Stimulated activated CD4-positive, alpha-beta T cell treated with anti-CD3 and anti-CD28 coated beads, Interleukin-15, amount 100 ng/mL, for 48 hours (primary cell): ENCODE results near the gene LDLRAD4.

ENCODE experiments used
- DNase-seq, 2 donors: peaks; one replicate each; pipeline ENCODE4 v3.0.0-alpha.2; 2020; ENCODE audit warnings: low read depth in 2 of 2

The LDLRAD4 gene

DNA sequence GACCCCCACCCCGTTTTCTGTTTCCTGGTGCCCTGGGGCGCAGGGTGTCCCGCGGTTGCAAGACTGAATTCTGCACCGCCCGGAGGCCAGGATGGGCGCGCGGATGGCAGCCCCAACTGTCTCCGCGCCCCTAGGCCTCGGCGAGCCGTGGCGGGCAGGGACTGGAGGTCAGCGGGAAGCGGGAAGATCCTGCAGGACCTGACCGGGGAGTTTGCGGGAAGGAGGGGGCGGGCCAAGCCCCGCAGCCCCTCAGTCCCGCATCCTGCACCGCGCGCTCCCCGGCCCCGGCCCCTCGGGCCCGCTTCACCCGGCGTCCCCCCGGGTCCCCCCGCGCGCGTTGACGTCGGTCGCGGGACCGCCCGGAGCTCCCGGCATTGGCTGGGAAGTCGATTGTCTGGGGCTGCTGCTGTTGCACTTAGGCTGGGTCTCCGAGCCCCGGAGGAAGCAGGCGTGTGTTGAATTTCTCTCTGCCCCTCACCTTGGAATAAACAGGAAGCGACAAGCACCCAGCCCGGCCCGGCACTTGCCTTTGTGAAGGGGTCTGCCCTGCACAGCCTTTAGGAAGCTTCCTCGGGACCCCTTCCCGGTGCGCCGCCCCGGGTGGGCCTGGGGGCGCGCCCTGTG, at the start of gene LDLRAD4:
LDLRAD4 (plus strand) TSS at position 393 of the 624 bp plus-strand sequence.
- peak in 1 of 2 donors; percentile 17 for DNase-seq

DNA sequence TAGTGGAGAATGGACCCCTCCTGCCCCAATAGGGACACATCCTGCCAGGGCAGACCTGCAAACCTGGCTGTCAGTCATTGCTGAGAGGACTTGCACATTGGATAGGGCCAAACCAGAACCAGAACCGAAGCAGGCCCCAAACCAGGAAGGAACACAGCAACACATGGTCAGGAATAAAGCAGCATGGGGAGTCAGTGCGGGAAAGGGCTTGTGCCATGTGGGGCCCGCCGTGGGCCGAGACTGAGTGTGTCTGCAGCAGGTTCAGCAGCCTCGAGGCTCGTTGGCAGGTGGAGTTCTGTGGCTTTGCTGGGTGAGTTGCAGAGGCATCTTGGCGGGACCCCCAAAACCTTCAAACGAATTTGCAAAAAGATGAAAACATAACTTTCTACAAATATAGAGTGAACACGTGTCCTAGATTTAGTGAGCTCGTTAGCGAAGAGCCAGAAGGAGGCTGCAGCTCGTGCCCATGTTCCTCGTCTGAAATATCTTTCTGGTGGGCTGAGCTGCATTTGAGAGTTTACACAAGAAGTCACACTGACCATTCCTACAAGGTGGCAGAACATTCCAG, 44.9 kb upstream of the LDLRAD4 start:
- no peak for DNase-seq

DNA sequence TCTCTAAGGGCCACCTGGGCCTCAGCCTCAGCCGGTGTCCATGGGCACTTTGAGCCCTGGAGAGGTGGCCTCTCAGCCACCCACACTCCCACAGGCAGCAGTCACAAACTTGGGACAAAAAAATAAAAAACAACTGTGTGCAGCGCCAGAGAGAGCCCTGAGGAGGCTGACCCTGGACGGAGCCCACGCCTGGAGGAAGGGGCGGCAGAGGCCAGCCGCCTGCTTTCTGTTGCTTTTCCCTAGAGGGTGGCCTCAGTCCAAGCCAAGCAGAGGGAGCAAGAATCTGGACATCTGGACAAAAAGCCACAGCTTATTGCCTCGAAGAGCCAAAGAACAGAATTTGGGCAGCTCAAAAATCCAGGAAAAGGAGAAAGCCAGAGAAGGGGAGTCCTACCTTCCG, 43.3 kb upstream of the LDLRAD4 start:
- DNase-seq: no peak

DNA sequence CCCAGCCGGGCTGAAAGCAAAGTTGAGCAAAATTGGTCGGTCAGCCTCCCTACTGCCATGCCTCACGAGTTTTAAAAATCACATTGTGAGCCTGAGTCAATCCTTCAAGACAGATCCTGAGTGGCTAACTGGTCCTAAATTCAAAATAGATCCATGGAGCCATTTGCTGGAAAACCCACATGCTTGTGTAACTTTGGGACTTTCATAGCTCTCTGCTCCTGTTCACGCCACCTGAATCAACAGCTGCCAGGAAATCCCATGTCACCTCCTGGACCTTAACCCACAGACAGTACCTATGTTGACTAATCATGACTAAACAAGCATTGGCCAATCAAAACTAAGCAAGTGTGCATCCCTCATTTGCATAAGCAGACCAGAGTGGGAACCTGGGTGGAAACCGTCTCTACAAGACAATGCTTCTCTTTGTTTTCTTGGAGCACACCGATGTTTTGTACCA, 42.8 kb upstream of the LDLRAD4 start:
- peak in 1 of 2 donors; percentile 4 for DNase-seq

DNA sequence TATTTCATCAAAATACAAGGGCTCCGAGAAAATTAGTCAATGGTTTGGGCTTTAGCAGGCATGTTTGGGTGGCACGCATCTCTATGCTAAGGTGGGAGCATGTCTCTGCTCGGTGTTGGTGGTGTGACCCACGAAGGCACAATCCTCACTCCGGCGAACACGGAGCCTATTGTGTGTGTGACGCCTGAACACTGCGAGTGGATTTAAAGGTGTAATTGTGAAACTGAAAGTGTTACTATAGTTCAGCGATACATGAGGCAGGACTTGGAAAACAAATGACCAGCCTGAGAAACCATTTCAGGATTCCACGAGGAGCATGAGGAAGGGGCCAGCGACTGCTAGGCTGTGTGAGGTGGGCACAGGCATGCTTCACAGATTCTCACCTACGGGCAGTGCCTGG, 41.7 kb upstream of the LDLRAD4 start:
- DNase-seq: no peak

DNA sequence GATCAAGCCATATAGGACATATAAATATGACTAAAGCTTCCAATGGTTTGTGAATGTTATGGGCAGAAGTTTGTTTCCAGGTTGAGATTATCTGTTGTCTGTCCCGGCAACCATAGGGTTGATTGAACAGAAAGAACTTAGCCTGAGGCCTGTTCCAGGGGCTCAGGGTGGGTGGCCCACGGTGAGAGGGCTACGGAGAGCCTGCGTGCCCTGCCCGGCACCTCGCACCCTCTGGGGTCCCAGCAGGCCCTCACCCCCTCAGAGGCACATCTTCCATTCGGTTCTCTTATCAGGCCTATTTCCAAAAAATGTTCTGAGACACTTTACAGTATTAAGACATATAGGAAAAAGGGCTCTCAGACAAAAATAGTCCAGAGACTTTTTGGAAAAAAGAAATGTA, 40.4 kb upstream of the LDLRAD4 start:
- DNase-seq: no peak

DNA sequence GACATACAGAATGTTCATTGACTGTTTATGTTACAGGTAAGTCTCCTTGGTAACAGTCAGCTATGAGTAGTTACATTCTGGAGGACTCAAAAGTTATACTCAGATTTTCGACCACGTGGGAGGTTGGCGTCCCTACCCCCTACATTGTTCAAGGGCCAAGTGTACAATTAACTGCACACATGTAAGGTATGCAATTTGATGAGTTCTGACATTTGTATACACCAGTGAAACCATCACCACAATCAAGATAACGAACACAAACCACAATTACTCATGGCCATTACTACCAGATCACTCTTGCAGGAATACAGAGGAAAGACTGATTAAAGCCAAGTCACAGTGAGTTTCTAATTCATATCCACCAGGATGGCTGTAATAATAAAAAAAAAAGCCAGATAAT, 39.6 kb upstream of the LDLRAD4 start:
- peak in 1 of 2 donors; percentile 29 for DNase-seq

DNA sequence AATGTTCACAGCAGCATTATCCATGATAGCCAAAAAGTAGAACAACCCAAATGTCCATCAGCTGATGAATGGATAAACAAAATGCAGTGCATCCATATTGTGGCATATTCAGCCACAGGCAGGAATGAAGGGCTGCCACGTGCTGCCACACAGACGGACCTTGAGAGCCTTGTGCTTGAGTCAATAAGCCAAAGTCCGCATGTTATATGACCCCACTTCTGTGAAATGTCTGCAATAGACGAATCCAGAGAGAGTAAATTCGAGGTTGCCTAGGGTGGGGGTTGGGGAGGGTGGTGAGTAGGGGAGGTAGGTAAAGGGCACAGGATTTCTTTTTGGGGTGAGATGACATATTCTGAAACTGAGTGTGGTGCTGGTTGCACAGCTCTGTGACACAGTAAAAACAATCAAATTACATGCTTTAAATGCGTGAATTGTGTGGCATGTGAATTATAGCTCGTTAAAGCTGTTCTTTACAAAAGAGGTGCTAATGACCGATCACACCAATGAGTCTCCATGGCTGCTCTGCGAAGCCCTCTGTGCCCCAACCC, 38.9 kb upstream of the LDLRAD4 start:
- no peak for DNase-seq

DNA sequence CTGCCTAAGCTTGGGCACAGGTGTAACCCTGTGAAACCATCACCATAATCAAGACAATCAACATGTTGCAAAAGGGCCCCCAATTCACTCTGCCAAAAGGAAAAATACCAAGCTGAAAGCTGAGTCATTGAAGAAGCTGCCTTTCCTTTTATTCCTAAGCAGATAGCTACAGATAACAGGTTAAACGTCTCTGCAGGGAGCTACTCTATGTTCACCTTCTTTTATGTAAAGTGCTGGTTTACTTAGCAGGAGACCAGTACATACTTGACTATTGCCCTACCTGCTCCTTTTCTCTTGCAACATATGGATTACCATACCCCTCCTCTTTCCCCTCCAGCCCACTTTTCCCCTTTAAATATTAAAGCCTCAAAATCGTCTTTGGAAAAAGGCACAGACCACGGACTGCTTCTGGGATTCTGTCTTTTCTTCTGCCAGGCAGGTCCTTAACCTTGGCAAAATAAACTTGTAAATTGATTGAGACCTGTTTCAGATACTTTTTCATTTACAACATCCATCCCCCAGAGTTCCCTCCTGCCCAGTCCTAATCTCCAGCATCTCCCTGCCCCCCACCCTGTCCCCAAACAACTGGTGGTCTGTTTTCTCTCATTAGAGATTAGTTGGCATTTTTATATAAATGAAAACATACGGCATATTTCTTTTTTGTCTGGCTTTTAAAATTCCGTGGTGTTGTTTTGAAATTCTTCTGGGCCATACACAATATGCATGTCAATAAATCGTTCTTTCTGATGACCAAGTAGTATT, 37.8 kb upstream of the LDLRAD4 start:
- DNase-seq: no peak

DNA sequence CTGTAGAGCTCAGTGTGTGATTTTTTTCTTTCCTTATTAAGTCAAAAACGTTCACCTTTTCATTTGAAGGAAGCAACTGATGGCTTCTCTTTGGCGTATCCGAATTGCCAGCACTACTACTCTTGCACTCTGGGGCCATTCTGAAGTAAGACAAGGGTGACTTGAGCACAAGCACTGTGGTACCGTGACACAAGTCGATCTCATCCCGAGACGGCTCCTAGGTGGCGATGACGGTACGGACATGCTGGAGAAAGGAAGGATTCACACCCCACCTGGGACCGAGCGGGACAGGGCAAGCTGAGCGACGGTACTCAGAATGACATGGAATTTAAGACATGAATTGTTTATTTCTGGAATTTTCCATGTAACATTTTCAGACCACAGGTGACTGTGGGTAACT, 36.8 kb upstream of the LDLRAD4 start:
- DNase-seq: no peak

DNA sequence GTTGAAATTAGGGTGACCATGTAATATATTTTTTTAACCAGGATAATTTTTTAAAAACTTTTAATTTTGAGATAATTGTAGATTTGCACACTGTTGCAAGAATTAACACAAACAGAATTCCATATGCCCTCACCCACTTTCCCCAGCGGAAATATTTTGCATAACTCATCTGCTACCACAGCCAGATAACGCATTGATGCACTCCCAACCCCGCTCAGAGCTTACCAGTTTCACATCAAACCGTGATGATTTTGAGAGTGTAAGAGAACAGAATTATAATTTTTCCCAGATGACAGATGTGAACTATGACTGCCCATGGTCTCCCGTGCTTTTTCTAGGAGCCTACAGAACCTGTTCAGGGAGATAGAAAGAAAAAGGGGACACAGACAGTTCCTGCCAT, 35.2 kb upstream of the LDLRAD4 start:
- DNase-seq: no peak

DNA sequence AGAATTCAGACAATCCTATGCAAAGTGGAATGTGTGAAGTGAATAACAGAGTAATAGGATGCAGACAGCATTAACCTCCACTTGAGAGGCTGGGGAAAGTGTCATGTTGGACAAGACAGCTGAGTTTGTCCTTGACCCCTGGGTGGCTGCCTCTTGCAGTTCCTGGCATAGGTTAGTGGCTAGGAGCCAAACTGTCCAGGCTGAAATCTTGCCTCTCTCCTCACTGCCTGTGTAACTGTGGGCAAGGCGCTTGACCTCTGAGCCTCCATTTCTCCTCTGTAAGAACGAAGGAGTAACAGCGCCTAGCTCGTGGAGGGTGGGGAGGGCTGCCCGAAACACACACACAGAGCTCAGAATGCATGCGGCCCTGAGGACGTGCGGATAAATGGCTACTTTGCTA, 34.8 kb upstream of the LDLRAD4 start:
- DNase-seq: no peak

DNA sequence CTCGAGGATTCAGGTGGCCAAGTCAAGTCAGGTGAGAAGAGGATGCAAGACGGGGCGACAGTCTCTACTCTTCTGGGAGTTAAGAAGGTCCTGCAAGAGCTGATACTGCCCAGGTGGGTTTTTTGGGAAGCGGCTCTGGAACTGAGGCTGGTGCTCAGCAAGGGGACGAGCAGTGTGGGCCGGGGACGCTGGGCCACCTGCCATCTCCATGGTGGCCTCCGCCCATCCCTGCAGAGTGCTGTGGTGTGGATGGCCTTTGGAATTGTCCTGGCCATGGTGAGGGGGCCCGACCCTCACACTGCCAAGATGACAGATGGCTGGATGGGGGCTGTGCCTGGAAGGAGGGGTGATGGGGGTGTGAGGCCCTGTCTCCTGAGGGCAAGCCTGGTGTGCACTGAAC, 34.2 kb upstream of the LDLRAD4 start:
- no peak for DNase-seq

DNA sequence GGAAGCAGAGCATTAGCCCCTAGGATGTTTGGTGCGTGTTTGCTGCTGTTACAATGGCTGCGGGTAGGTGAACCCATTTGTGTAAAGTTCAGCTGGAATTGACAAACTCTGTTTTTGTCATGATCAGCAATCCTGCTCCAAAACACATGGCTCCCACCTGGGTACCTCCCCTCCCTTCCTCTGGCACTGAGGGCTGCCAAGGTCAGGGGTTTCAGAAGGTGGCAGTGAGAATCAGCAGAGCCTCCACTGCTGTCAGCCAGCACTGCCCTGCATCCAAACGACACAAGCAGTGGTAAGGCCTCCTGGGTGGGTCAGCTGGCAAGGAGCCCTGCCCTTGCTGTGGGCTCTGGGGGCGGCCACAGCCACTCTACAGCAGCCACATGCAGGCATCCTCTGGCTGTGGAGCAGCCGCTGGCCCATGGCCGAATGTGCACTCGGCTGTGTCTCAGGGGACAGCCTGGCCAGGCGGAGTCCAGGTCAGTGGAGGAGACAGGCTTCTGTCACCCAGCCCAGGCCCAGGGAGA, 32.8 kb upstream of the LDLRAD4 start:
- no peak for DNase-seq

DNA sequence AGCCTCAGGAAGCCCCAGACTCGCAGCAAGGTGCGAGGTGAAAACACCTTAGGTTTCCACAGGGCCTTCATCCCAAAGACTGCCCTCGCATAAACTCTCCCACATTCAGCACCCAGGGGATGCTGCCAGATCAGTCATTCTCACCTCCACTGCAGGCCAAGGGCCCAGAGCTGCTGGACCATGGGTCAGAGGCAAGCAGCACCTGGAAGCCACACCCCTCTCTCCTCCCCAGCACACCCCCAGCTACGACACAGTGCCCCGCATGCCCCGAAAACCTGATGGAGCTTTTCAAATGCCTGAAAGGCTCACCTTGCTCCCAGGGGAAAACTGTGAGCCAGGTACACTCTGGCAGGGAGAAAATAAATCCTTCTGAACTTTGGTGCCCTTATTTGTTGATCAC, 31.9 kb upstream of the LDLRAD4 start:
- no peak for DNase-seq

DNA sequence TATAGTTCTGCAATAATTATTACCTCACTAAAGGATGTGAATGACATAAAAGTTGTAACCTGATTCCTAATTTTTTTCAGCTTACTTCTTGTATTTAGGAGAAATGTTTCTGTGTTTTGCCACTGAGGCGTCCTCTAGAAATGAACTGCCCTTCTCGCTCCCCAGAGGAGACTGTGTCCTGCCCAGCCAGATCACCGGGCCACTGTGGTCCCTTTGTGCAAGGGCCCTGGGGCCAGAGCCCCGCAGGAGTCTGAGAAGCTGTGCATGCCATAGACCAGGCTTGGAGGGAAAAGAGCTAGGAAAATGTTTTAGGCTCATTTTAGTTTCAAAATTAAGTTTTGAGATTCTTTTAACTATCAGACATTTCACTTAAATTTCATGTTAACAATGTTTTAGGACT, 31.1 kb upstream of the LDLRAD4 start:
- DNase-seq: no peak

DNA sequence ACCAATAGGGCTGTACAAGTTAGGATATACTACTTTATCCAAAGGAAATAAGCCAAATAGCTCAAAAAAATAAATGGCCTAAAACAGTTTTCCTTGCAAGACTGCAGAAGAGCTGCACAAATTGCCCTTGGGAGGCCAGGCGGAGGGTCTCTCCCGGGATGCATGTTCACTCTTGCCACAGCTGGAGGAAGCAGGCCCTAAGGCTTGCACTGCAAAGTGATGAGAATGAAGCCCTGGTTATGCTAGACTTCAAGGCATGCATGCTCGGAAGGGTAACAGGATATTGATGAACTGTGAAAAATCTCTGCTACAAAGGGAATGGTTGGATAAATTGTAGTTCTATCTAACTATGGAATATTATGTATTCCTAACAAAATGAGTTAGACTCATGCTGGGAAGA, 27.5 kb upstream of the LDLRAD4 start:
- DNase-seq: no peak

DNA sequence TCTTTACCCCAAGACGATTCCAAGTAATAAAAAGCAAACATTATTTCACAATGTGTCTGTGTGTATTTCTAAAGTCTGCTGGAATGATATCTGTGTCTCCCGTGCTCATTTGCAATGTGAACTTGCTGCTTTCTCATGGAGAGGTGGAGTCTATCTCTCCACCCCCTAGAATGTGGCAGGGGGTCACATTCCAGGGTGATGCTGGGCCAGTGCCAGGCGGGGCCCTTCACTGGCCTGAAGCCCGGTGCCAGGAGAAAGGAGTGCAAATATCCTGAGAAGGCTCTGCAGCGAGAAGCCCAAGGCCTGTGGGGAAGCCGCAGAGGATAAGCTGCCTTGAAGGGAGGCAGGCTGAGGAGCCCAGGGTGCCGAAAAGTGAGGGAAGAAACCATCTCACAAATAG, 26.8 kb upstream of the LDLRAD4 start:
- no peak for DNase-seq

DNA sequence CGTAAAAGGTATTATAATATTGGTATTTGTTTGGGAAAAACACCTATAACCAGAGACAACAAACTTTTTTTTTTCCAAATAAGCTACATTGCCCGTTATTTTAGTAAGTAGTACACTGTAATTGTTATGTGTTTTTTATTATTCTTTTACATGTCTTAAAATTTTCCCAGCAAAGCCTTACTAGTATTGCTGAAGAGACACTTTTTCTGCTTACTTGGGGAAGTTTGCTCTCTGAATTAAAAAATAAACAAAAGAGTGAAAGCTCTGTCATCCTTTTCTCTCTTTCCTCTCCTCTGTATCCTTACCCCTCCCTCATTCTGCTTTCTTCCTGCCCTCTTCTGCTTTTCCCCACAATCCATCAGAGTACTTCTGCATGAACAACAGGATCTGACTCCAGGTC, 25.6 kb upstream of the LDLRAD4 start:
- no peak for DNase-seq

DNA sequence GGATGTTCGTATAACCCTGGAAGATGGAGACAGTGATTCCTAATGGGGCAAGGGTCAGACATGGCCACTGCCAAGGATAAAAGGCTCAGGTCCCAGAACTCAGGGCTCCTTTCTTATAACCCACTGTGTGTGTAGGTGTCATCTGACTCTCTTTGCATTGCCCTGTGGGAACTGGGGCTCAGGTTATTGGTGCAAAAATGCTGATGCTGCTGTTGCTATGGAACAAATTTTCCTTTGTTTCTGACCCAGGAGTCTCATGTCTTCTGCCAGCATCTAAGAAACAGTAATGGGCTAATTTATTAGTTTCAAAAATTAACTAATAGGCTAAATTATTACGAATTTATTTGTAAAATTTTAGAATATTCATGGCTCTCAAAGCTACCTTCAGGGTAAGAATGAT, 24.3 kb upstream of the LDLRAD4 start:
- DNase-seq: no peak

DNA sequence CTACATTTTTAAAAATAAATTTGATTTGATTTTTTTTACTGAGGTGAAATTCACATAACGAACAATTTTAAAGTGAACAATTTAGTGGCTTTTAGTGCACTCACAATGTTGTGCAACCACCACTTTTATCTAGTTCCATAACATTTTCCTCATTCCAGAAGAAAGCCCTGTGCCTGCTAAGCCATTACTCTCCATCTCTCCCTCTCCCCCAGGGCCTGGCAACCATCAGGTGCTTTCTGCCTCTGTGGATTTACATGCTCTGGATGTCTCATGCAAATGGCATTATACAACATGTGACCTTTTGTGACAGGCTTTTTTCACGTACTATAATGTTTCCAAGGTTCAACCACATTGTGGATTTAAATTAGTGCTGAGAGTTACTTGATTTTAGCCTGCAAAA, 19.9 kb upstream of the LDLRAD4 start:
- DNase-seq: no peak

DNA sequence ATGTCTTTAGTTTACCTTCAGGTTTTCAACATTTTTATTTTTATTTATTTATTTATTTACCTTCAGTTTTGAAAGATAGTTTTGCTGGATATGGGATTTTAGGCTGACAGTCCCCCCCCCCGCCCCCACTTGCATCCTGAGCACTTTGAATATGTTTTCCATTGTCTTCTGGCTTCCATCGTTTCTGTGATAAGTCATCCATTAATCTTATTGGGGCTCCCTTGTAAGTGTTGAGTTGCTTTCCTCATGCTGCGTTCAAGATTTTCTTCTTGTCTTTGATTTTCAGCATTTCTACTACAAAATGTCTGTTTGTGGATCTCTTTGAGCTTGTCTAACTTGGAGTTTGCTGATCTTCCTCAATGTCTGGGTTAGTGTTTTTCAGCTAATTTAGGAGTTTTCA, 19.4 kb upstream of the LDLRAD4 start:
- no peak for DNase-seq

DNA sequence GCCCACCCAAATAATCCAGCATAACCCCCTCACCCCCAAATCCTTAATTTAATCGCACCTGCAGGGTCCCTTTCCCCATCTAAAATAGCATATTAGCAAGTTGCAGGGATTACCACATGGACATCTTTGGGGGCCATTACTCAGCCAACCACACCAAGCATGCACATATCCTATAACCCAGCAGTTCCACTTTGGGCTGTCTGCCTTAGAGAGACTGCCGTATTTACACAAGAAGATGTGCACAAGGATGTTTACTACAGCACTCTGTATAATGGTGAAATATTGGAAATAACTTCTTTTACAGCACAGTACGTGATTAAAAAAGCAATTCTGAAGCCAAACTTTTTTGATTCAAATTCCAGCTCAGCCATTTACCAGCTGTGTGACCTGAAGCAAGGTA, 17.3 kb upstream of the LDLRAD4 start:
- DNase-seq: no peak
